ENCODE data around the gene DUSP10.

GRCh38 chr1:221704306-221704705 is 37.6 kb downstream of the DUSP10 start:
- no peak for TF ChIP-seq CTCF (IDR thresholded peaks at IDR 0.05 in 4 of 5, conservative IDR thresholded peaks at IDR 0.05 in 1 of 5)
- TF ChIP-seq POLR2A (IDR thresholded peaks at IDR 0.05), result no peak
